Tibial nerve (tissue), 4 donors: ENCODE measurements around the gene TNFRSF21. TPM values are rescaled to one million over a fixed set of nuclear protein-coding genes. Genes with fewer than 3 reads are reported as not detected.
"Not testable (repeated sequence)": the region's sequence is repeated elsewhere in the genome, so short reads cannot be mapped to it uniquely, and the experiment has no call there.

Experiments used
- DNase-seq, 2 donors: peaks; one replicate each; pipeline ENCODE4 v3.0.0-alpha.2; 2019; ENCODE audit warnings: low spot score in 2 of 2
- H3K27ac ChIP-seq, 4 donors: fragments of 200-600 bp; sonication (generic) in 3 of 4; one replicate each; pipeline ENCODE4 v1.5.1; 2017 to 2019; ENCODE audit warnings: mild to moderate bottlenecking in 1 of 4
- H3K27me3 ChIP-seq, 2 donors: fragments of 200-600 bp; sonication (generic) in 1 of 2; one replicate each; pipeline versions ENCODE4 v1.5.1 to v1.6.0; 2017 to 2019
- H3K36me3 ChIP-seq, 3 donors: fragments of 200-600 bp; sonication (generic); one replicate each; pipeline ENCODE4 v1.5.1; 2018 to 2019
- H3K4me1 ChIP-seq, 4 donors: fragments of 200-600 bp; sonication (generic) in 3 of 4; one replicate each; pipeline ENCODE4 v1.5.1; 2017 to 2019
- H3K4me3 ChIP-seq, 4 donors: fragments of 200-600 bp; sonication (generic) in 3 of 4; one replicate each; pipeline ENCODE4 v1.5.1; 2017 to 2019; ENCODE audit warnings: mild to moderate bottlenecking in 1 of 4, moderate library complexity in 1 of 4
- H3K9me3 ChIP-seq, 4 donors: fragments of 200-600 bp; sonication (generic) in 3 of 4; one replicate each; pipeline ENCODE4 v1.5.1; 2017 to 2019
- CTCF ChIP-seq, 5 experiments: fragments of 200-600 bp in 3 of 5; fragments of 450-650 bp in 2 of 5; sonication (generic) in 3 of 5; IDR thresholded peaks; one replicate each; pipeline ENCODE4 v1.5.1; 2016 to 2019; ENCODE audit warnings: antibody characterized with exemption in 5 of 5, mild to moderate bottlenecking in 3 of 5, moderate library complexity in 2 of 5
- EP300 ChIP-seq, 2 donors: sonication (generic); formaldehyde crosslinking; IDR thresholded peaks; one replicate each; pipeline ENCODE4 v1.6.1; 2017; ENCODE audit warnings: antibody characterized with exemption in 2 of 2, mild to moderate bottlenecking in 1 of 2
- POLR2A ChIP-seq, 2 donors: fragments of 450-650 bp; IDR thresholded peaks; one replicate each; pipeline ENCODE4 v1.6.1; 2017; ENCODE audit warnings: antibody characterized with exemption in 2 of 2, mild to moderate bottlenecking in 2 of 2, moderate library complexity in 2 of 2
- WGBS, 2 donors: methylation state at CpG; one replicate each; pipeline ENCODE4 v1.1.5; 2018; 5-methylcytosine and 5-hydroxymethylcytosine counted together
- total RNA-seq, 4 donors: library from RNA; depleted of rRNA; stranded (reverse); fragments of >200 nt; gene quantifications; one replicate each; pipeline ENCODE4 v1.1.0, GENCODE V29; 2016

The TNFRSF21 gene
- total RNA-seq, 4 donors from 2014 or later: 5.7 to 8.0 (median 7.6) TPM

- Histone ChIP-seq H3K27ac (peak overlapping the region in 1 of 4 donors; percentile 55), H3K36me3 (no peaks in the 10 kb centered on the region), H3K4me3 (no peak overlapping the region), H3K9me3 (peaks cover 0 to 8% (median 0%) of the 10 kb centered on the region in 4 donors), H3K27me3 (no peaks in the 10 kb centered on the region), H3K4me1 (no peaks in the 10 kb centered on the region)
- peak in 1 of 2 donors; percentile 10 for DNase-seq
- WGBS, 2 donors: 76% methylated on average over 6 of the region's 6 CpGs
- no peak for TF ChIP-seq CTCF (IDR thresholded peaks at IDR 0.05)
- TF ChIP-seq EP300 (IDR thresholded peaks at IDR 0.05): peak in 1 of 2 donors; percentile 64
- TF ChIP-seq POLR2A (IDR thresholded peaks at IDR 0.05): no peak
These were observed 25.8 kb upstream of the TNFRSF21 start for GRCh38 chr6:47335466-47335865.

- Histone ChIP-seq H3K27me3 (no peaks in the 10 kb centered on the region), H3K4me1 (no peaks in the 10 kb centered on the region), H3K4me3 (no peak overlapping the region), H3K9me3 (peaks cover 0 to 8% (median 0%) of the 10 kb centered on the region in 4 donors), H3K27ac (no peak overlapping the region), H3K36me3 (no peaks in the 10 kb centered on the region)
- no peak for TF ChIP-seq EP300 (IDR thresholded peaks at IDR 0.05)
- no peak for TF ChIP-seq CTCF (IDR thresholded peaks at IDR 0.05)
- no peak for TF ChIP-seq POLR2A (IDR thresholded peaks at IDR 0.05)
- no peak for DNase-seq
These were observed 24.6 kb upstream of the TNFRSF21 start for GRCh38 chr6:47334334-47334733.

GRCh38 chr6:47328606-47329005 is 18.9 kb upstream of the TNFRSF21 start:
- 87 to 88% methylated on average over 3 of the region's 3 CpGs for WGBS, 2 donors
- H3K27ac ChIP-seq, DNase-seq, H3K4me1 ChIP-seq, H3K9me3 ChIP-seq, H3K4me3 ChIP-seq, H3K27me3 ChIP-seq, H3K36me3 ChIP-seq: not testable (repeated sequence)

GRCh38 chr6:47328139-47328538 is 18.4 kb upstream of the TNFRSF21 start:
- 54 to 86% methylated on average over 4 of the region's 4 CpGs for WGBS, 2 donors
- H3K27ac ChIP-seq, H3K9me3 ChIP-seq, H3K36me3 ChIP-seq, H3K4me1 ChIP-seq, DNase-seq, H3K4me3 ChIP-seq, H3K27me3 ChIP-seq: not testable (repeated sequence)

GRCh38 chr6:47323887-47324286 is 14.2 kb upstream of the TNFRSF21 start:
- H3K27me3 ChIP-seq: no peaks in the 10 kb centered on the region
- no peaks in the 10 kb centered on the region for H3K36me3 ChIP-seq
- H3K9me3 ChIP-seq: no peaks in the 10 kb centered on the region
- H3K4me1 ChIP-seq: no peaks in the 10 kb centered on the region
- no peak overlapping the region for H3K4me3 ChIP-seq
- 74 to 83% methylated on average over 1 of the region's 1 CpG for WGBS, 2 donors
- DNase-seq: no peak
- TF ChIP-seq CTCF (IDR thresholded peaks at IDR 0.05) (no peak), POLR2A (IDR thresholded peaks at IDR 0.05) (no peak), EP300 (IDR thresholded peaks at IDR 0.05) (no peak)
- no peak overlapping the region for H3K27ac ChIP-seq

- no peaks in the 10 kb centered on the region for H3K9me3 ChIP-seq
- no peak overlapping the region for H3K4me3 ChIP-seq
- no peaks in the 10 kb centered on the region for H3K27me3 ChIP-seq
- TF ChIP-seq EP300 (IDR thresholded peaks at IDR 0.05) (no peak), CTCF (IDR thresholded peaks at IDR 0.05) (no peak), POLR2A (IDR thresholded peaks at IDR 0.05) (no peak)
- H3K36me3 ChIP-seq: no peaks in the 10 kb centered on the region
- H3K4me1 ChIP-seq: no peaks in the 10 kb centered on the region
- WGBS, 2 donors: 69 to 87% methylated on average over 2 of the region's 2 CpGs
- H3K27ac ChIP-seq: no peak overlapping the region
- DNase-seq: no peak
These were observed 13.6 kb upstream of the TNFRSF21 start for GRCh38 chr6:47323321-47323720.
